K562 (cell line): ENCODE data around the gene ZSWIM7. TPM values are rescaled to one million over a fixed set of nuclear protein-coding genes. Genes with fewer than 3 reads are reported as not detected.

Experiments
- ATAC-seq: fragments of 200-7000 bp; cut with Tn5 transposase; 3 replicates; pipeline ENCODE4 v1.9.1; 2020; ENCODE audit warnings: moderate library complexity
- BruUV-seq: library from RNA; stranded (reverse); fragments of 400-500 nt; replicated peaks from 2 replicates; lab custom pipeline; 2021; lab: Mats Ljungman, UMichigan
- CTCF ChIA-PET: fragments of 300-600 bp; formaldehyde crosslinking; extraction: SDS; loops from one replicate; lab custom pipeline; 2021; ENCODE audit warnings: low intra/inter-chr PET ratio; lab: Yijun Ruan, JAX
- POLR2A ChIA-PET: fragments of 300-600, 350-650 bp; sonication (Branson Sonifier 250); formaldehyde crosslinking; extraction: SDS; loops from one replicate; lab custom pipeline; 2021; ENCODE audit warnings: antibody characterized with exemption, inconsistent platforms; lab: Yijun Ruan, JAX
- DNase-seq, 4 experiments: peaks; one replicate each; pipeline versions ENCODE4 v3.0.0 to v3.0.0-alpha.2; 2011 to 2018; ENCODE audit warnings: low spot score in 3 of 4, mixed read lengths in 3 of 4; ENCODE audit errors: extremely low read depth in 1 of 4
- FAIRE-seq: peaks from 2 replicates; lab custom pipeline; 2011; peaks lifted over from hg19 to GRCh38; lab: Jason Lieb, UNC
- H2AFZ ChIP-seq: 2 replicates; pipeline ENCODE4 v1.6.0; 2011; ENCODE audit warnings: low read depth, low read length, control low read depth, inconsistent platforms
- H3K27ac ChIP-seq: fragments of 200-600 bp; 3 replicates; pipeline ENCODE4 v1.8.0; 2011; ENCODE audit warnings: low read depth, mild to moderate bottlenecking, control low read depth, inconsistent platforms, low read length, moderate library complexity, mixed read lengths; ENCODE audit errors: extremely low read depth
- H3K27me3 ChIP-seq, 2 experiments: fragments of 300-600 bp in 1 of 2; 2 replicates in 1 of 2; 3 replicates in 1 of 2; pipeline versions ENCODE4 v1.6.0 to v1.8.0; 2011; ENCODE audit warnings: inconsistent platforms in 2 of 2, low read length in 2 of 2, mild to moderate bottlenecking in 1 of 2, mixed read lengths in 1 of 2, moderate library complexity in 1 of 2; ENCODE audit not compliant: control insufficient read depth in 2 of 2, insufficient read depth in 2 of 2
- H3K36me3 ChIP-seq: fragments of 300-600 bp; 3 replicates; pipeline ENCODE4 v1.8.0; 2011; ENCODE audit warnings: mild to moderate bottlenecking, low read length, inconsistent platforms; ENCODE audit not compliant: control insufficient read depth, insufficient read depth
- H3K4me1 ChIP-seq, 2 experiments: fragments of 200-600 bp in 1 of 2; replicated peaks in 1 of 2; 2 replicates in 1 of 2; 3 replicates in 1 of 2; pipeline versions ENCODE4 v1.5.1 to v1.8.0; 2011; ENCODE audit warnings: inconsistent platforms in 2 of 2, low read length in 2 of 2, mild to moderate bottlenecking in 1 of 2, mixed read lengths in 1 of 2, moderate library complexity in 1 of 2; ENCODE audit not compliant: control insufficient read depth in 2 of 2, insufficient read depth in 2 of 2
- H3K4me2 ChIP-seq: 2 replicates; pipeline ENCODE4 v1.6.1; 2011; ENCODE audit warnings: low read length, control low read depth, inconsistent platforms, mixed read lengths; ENCODE audit not compliant: insufficient read depth
- H3K4me3 ChIP-seq: fragments of 200-600 bp; sonication (generic), shearing (Covaris generic); 2 replicates; pipeline ENCODE4 v1.5.1; 2016; ENCODE audit warnings: control low read depth, inconsistent platforms
- H3K79me2 ChIP-seq: fragments of 200-600 bp; 3 replicates; pipeline ENCODE4 v1.8.0; 2011; ENCODE audit warnings: low read length, inconsistent platforms; ENCODE audit not compliant: control insufficient read depth, insufficient read depth
- H3K9ac ChIP-seq, 2 experiments: 2 replicates each; pipeline versions ENCODE4 v1.6.0 to v1.6.1; 2011; ENCODE audit warnings: low read depth in 2 of 2, low read length in 2 of 2, control low read depth in 1 of 2, inconsistent platforms in 1 of 2, mild to moderate bottlenecking in 1 of 2, mixed read lengths in 1 of 2; ENCODE audit not compliant: insufficient read depth in 1 of 2
- H3K9me1 ChIP-seq: one replicate; pipeline ENCODE4 v1.6.0; 2011; ENCODE audit warnings: inconsistent platforms, mild to moderate bottlenecking, low read length, moderate library complexity; ENCODE audit not compliant: control insufficient read depth, insufficient read depth
- H3K9me3 ChIP-seq: replicated peaks from 2 replicates; pipeline ENCODE4 v1.5.1; 2011; ENCODE audit warnings: low read depth, low read length, inconsistent platforms; ENCODE audit not compliant: control insufficient read depth, insufficient read depth
- H4K20me1 ChIP-seq: replicated peaks from 2 replicates; pipeline ENCODE4 v1.6.1; 2011; ENCODE audit warnings: low read length, inconsistent platforms, mixed read lengths; ENCODE audit not compliant: control insufficient read depth, insufficient read depth
- BCOR ChIP-seq: fragments of 450-650 bp; IDR thresholded peaks from 2 replicates; pipeline ENCODE4 v1.6.1; 2016
- DPF2 ChIP-seq: fragments of 450-650 bp; IDR thresholded peaks from 2 replicates; pipeline ENCODE4 v1.6.1; 2016
- EHMT2 ChIP-seq: fragments of 450-650 bp; IDR thresholded peaks from 2 replicates; pipeline ENCODE4 v1.6.1; 2018; ENCODE audit warnings: antibody characterized with exemption
- GATAD2A ChIP-seq: fragments of 450-650 bp; IDR thresholded peaks from 2 replicates; pipeline ENCODE4 v1.6.1; 2017
- MTA2 ChIP-seq: fragments of 450-650 bp; IDR thresholded peaks from 2 replicates; pipeline ENCODE4 v1.6.1; 2016; ENCODE audit warnings: low read depth
- OTX1 ChIP-seq: fragments of 450-650 bp; formaldehyde crosslinking; IDR thresholded peaks from 2 replicates; pipeline ENCODE4 v1.4.0; 2022; ENCODE audit warnings: mild to moderate bottlenecking
- RBFOX2 ChIP-seq: fragments of 200-400 bp; formaldehyde crosslinking; IDR thresholded peaks from 2 replicates; pipeline ENCODE4 v1.6.1; 2017; ENCODE audit warnings: low read depth, mild to moderate bottlenecking, low read length, moderate library complexity
- RCOR1 ChIP-seq, 2 experiments: IDR thresholded peaks; 2 replicates each; pipeline ENCODE4 v1.6.1; 2012; ENCODE audit warnings: low read depth in 2 of 2, low read length in 2 of 2, borderline replicate concordance in 1 of 2, improper control_type of control experiment in 1 of 2
- SNIP1 ChIP-seq: fragments of 450-650 bp; IDR thresholded peaks from 2 replicates; pipeline ENCODE4 v1.7.1; 2017; ENCODE audit warnings: low read depth, mild to moderate bottlenecking
- SOX6 ChIP-seq: fragments of 450-650 bp; IDR thresholded peaks from 2 replicates; pipeline ENCODE4 v1.6.1; 2014; ENCODE audit warnings: mild to moderate bottlenecking
- ZBTB7A ChIP-seq: IDR thresholded peaks from 2 replicates; pipeline ENCODE4 v1.6.1; 2011; ENCODE audit warnings: low read depth, mild to moderate bottlenecking, low read length, moderate library complexity, borderline replicate concordance; ENCODE audit not compliant: control insufficient read depth
- ZNF3 ChIP-seq: fragments of 250-450 bp; sonication (Bioruptor Pico); IDR thresholded peaks from 2 replicates; pipeline ENCODE4 v1.5.0; 2021; ENCODE audit warnings: mild to moderate bottlenecking, moderate library complexity
- WGBS: fragments of 100-300 bp; shearing (Covaris generic); methylation state at CpG from one replicate; pipeline ENCODE4 v1.1.6; 2016; ENCODE audit warnings: low coverage, mixed read lengths; ENCODE audit not compliant: insufficient coverage; ENCODE audit errors: missing lambda C conversion rate; 5-methylcytosine and 5-hydroxymethylcytosine counted together
- in situ Hi-C: fragments of 300-500 bp; cut with MboI; formaldehyde crosslinking; loops from 4 replicates; pipeline ENCODE4 v1.15.0; 2018; ENCODE audit warnings: inconsistent platforms, mixed read lengths
- intact Hi-C: fragments of 100-400 bp; cut with micrococcal nuclease; formaldehyde crosslinking; loops from 2 replicates; pipeline ENCODE4 v1.14.2; 2022
- polyA plus RNA-seq, 8 experiments: library from polyadenylated mRNA; depleted of rRNA in 4 of 8; stranded (reverse) in 5 of 8; unstranded in 3 of 8; fragments of >200 nt; fragmentation: Nextera tagmentation in 2 of 8; fragmentation: Illumina TruSeq in 1 of 8; extraction: Ambion mirVana in 2 of 8; extraction: Trizol in 1 of 8; gene quantifications; 2 replicates each; pipeline versions ENCODE4 v1.2.1 to v1.2.3, GENCODE V29; 2011 to 2014; ENCODE audit warnings: inconsistent platforms in 1 of 8, missing spikeins in 1 of 8
- total RNA-seq, 7 experiments: library from RNA; depleted of rRNA in 6 of 7; stranded (reverse); fragments of >200 nt in 6 of 7; fragmentation: Illumina TruSeq in 2 of 7; extraction: Trizol in 2 of 7; gene quantifications; 2 replicates each; pipeline versions ENCODE4 v1.2.1 to v1.2.3, GENCODE V29; 2011 to 2021; ENCODE audit warnings: low replicate concordance in 1 of 7
- TF ChIP-seq, protein P1 (sequence below), 2 experiments: fragments of 250-450 bp in 1 of 2; fragments of 450-650 bp in 1 of 2; sonication (Bioruptor Pico) in 1 of 2; IDR thresholded peaks; 2 replicates each; pipeline versions ENCODE4 v1.6.1 to v1.8.0; 2016 to 2021; ENCODE audit warnings: mild to moderate bottlenecking in 2 of 2, moderate library complexity in 2 of 2, missing compliant biosample characterization in 1 of 2, missing genetic modification characterization in 1 of 2
- TF ChIP-seq, protein P2 (sequence below), 2 experiments: fragments of 450-650 bp in 1 of 2; sonication (generic) in 1 of 2; formaldehyde crosslinking in 1 of 2; IDR thresholded peaks in 1 of 2; conservative IDR thresholded peaks in 1 of 2; 2 replicates each; pipeline versions ENCODE4 v1.6.1 to v1.8.1; 2016 to 2023; ENCODE audit warnings: mild to moderate bottlenecking in 2 of 2, moderate library complexity in 2 of 2, inconsistent platforms in 1 of 2, missing genetic modification reagents in 1 of 2
- TF ChIP-seq, protein P3 (sequence below): fragments of 450-650 bp; formaldehyde crosslinking; IDR thresholded peaks from 2 replicates; pipeline ENCODE4 v1.4.0; 2022; ENCODE audit warnings: missing genetic modification characterization
- TF ChIP-seq, protein P4 (sequence below): fragments of 450-650 bp; IDR thresholded peaks from 2 replicates; pipeline ENCODE4 v1.6.1; 2016; ENCODE audit warnings: antibody characterized with exemption

Gene ZSWIM7
- total and polyA plus RNA-seq, 9 of the 15 experiments (the other 6 are each of a cell fraction or from before 2014, with no cell fraction given), result 5.9 to 18.7 (median 9.5) TPM

DNA sequence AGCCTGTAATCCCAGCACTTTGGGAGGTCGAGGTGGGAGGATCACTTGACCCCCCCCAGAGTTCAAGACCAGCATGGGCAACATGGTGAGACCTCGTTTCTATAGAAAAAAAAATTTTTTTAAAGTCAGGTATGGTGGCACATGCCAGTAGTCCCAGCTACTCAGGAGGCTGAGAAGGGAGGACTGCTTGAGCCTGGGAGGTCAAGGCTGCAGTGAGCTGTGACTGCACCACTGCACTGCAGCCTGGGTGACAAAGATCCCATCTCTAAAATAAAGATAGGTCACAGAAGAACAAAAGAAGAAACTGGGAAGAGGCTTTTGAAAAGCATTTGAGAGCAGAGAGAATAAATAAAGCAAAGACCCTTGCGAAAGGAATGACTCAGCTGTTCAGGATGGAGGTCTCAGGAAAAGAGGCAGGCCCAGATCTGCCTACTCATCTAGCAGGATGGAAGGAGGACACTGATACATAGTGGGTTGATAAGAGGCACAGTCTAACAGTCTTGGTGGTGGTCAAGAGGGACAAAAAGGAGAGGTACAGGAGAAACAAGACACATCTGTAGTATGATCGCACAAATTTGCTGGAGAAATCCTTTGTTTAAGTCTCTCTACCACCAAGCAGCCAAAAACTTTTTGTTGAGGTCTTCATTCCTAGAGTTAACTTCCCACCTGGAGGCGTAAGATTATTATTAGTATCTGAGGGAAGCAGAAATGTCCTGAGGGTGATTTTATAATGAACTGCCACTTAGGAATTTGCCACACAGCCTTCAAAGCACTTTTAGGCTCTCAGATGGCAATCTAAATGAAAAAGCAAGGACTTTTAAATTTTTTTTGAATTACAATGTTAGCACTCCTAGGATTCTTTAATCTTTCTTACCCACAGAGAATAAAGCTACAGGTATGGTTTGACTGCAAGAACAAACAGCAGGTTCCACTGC is 17.6 kb downstream of the ZSWIM7 start:
- H2AFZ ChIP-seq, result peak overlapping the region; percentile 60; the same call in 1 of the 2 replicates
- DNase-seq (peak; percentile 26 to 74 (median 44)), ATAC-seq (peak; percentile 79), FAIRE-seq (peak; percentile 93)
- BruUV-seq, result no TSS peak
- H3K27ac ChIP-seq, result peak overlapping the region; percentile 83
- peak overlapping the region; percentile 51 for H3K4me2 ChIP-seq
- H3K9me3 ChIP-seq, result no peaks in the 10 kb centered on the region
- WGBS, result 6% methylated on average over 5 of the region's 5 CpGs
- H4K20me1 ChIP-seq, result no peaks in the 10 kb centered on the region
- H3K36me3 ChIP-seq, result peaks cover 35% of the 10 kb centered on the region; the same call in 2 of the 3 replicates
- peaks cover 20 to 34% of the 10 kb centered on the region in 2 experiments; a peak in 4 of 5 replicates for H3K4me1 ChIP-seq
- H3K79me2 ChIP-seq, result peaks cover 5% of the 10 kb centered on the region; the same call in 2 of the 3 replicates
- ChIA-PET CTCF (no interaction called here), POLR2A (interaction anchor here (1.0 kb wide), 1 partner anchor 37 kb away, joined by 3 read pairs; the partner anchor contains the start of gene ADORA2B)
- intact Hi-C loops, result loop anchor here (5.0 kb wide), 1 partner anchor 35 kb away; the partner anchor contains the start of gene ADORA2B
- H3K27me3 ChIP-seq, result no peaks in the 10 kb centered on the region
- H3K9me1 ChIP-seq, result no peaks in the 10 kb centered on the region
- H3K9ac ChIP-seq, result peak overlapping the region in 1 of 2 experiments; percentile 62; a peak in 2 of 4 replicates
- H3K4me3 ChIP-seq, result no peak overlapping the region
- in situ Hi-C loops, result no loop called here
- TF ChIP-seq RBFOX2, result no peak
- peak; percentile 71 for TF ChIP-seq SOX6
- TF ChIP-seq SNIP1, result no peak
- TF ChIP-seq DPF2, result peak; percentile 92
- TF ChIP-seq, protein P1, sequence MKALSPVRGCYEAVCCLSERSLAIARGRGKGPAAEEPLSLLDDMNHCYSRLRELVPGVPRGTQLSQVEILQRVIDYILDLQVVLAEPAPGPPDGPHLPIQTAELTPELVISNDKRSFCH (CRISPR knock-in tag; IDR thresholded peaks at IDR 0.05), result no peak
- TF ChIP-seq, protein P1 (tag; IDR thresholded peaks at IDR 0.05), result no peak
- 0 out of 2 replicates have a peak, but pooled peaks have one; percentile 5 for TF ChIP-seq MTA2
- 0 out of 2 replicates have a peak, but pooled peaks have one; percentile 26 for TF ChIP-seq EHMT2
- peak; percentile 52; the same call in 1 of the 2 replicates for TF ChIP-seq BCOR
- TF ChIP-seq, protein P2, sequence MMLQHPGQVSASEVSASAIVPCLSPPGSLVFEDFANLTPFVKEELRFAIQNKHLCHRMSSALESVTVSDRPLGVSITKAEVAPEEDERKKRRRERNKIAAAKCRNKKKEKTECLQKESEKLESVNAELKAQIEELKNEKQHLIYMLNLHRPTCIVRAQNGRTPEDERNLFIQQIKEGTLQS (IDR thresholded peaks at IDR 0.05), result peak; percentile 34; the same call in 1 of the 2 replicates
- TF ChIP-seq, protein P2 (CRISPR knock-in tag; conservative IDR thresholded peaks at IDR 0.05), result no peak
- no peak for TF ChIP-seq OTX1 (CRISPR knock-in tag)
- TF ChIP-seq, protein P3, sequence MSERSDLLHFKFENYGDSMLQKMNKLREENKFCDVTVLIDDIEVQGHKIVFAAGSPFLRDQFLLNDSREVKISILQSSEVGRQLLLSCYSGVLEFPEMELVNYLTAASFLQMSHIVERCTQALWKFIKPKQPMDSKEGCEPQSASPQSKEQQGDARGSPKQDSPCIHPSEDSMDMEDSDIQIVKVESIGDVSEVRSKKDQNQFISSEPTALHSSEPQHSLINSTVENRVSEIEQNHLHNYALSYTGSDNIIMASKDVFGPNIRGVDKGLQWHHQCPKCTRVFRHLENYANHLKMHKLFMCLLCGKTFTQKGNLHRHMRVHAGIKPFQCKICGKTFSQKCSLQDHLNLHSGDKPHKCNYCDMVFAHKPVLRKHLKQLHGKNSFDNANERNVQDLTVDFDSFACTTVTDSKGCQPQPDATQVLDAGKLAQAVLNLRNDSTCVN (CRISPR knock-in tag), result no peak
- TF ChIP-seq, protein P4, sequence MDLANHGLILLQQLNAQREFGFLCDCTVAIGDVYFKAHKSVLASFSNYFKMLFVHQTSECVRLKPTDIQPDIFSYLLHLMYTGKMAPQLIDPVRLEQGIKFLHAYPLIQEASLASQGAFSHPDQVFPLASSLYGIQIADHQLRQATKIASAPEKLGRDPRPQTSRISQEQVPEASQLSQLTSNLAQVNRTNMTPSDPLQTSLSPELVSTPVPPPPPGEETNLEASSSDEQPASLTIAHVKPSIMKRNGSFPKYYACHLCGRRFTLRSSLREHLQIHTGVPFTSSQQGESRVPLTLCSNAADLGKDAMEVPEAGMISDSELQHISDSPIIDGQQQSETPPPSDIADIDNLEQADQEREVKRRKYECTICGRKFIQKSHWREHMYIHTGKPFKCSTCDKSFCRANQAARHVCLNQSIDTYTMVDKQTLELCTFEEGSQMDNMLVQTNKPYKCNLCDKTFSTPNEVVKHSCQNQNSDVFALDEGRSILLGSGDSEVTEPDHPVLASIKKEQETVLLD, result 0 out of 2 replicates have a peak, but pooled peaks have one; percentile 57
- TF ChIP-seq ZBTB7A, result peak; percentile 32; the same call in 1 of the 2 replicates
- 0 out of 2 replicates have a peak, but pooled peaks have one; percentile 28 for TF ChIP-seq ZNF3
- peak in 1 of 2 experiments; percentile 77; a peak in 1 of 4 replicates for TF ChIP-seq RCOR1 (IDR thresholded peaks at IDR 0.05; ENCODE audit: borderline replicate concordance in 1 of 2, low read depth in 2 of 2, low read length in 2 of 2)
- TF ChIP-seq GATAD2A, result 0 out of 2 replicates have a peak, but pooled peaks have one; percentile 32
